Endothelial cell of umbilical vein (primary cell): ENCODE data around the gene XRCC2. TPM values are rescaled to one million over a fixed set of nuclear protein-coding genes. Genes with fewer than 3 reads are reported as not detected.

Source experiments
- BruUV-seq: library from RNA; stranded (reverse); fragments of 400-500 nt; replicated peaks from 2 replicates; lab custom pipeline; 2021; lab: Mats Ljungman, UMichigan
- CTCF ChIA-PET: fragments of 300-600, 350-600 bp; sonication (Branson Sonifier 250); formaldehyde crosslinking; loops from one replicate; lab custom pipeline; 2021; ENCODE audit warnings: antibody characterized with exemption, inconsistent platforms; lab: Charles Lee
- POLR2A ChIA-PET: fragments of 300-600, 350-600 bp; sonication (Branson Sonifier 250); formaldehyde crosslinking; loops from one replicate; lab custom pipeline; 2021; ENCODE audit warnings: antibody characterized with exemption, inconsistent platforms; lab: Charles Lee
- DNase-seq: peaks from one replicate; pipeline ENCODE4 v3.0.0-alpha.2; 2011; ENCODE audit warnings: low read depth, low spot score
- FAIRE-seq: peaks from 2 replicates; lab custom pipeline; 2011; peaks lifted over from hg19 to GRCh38; lab: Jason Lieb, UNC
- H2AFZ ChIP-seq: 2 replicates; pipeline ENCODE4 v1.6.0; 2012; ENCODE audit warnings: low read depth, low read length, control low read depth, inconsistent platforms
- H3K27ac ChIP-seq: 2 replicates; pipeline ENCODE4 v1.5.1; 2011; ENCODE audit warnings: low read depth, mild to moderate bottlenecking, control low read depth, low read length, moderate library complexity; ENCODE audit not compliant: insufficient read depth
- H3K27me3 ChIP-seq, 2 experiments: 2 replicates each; pipeline versions ENCODE4 v1.6.0 to v1.6.1; 2011; ENCODE audit warnings: low read length in 2 of 2, mixed read lengths in 1 of 2; ENCODE audit not compliant: control insufficient read depth in 2 of 2, insufficient read depth in 2 of 2
- H3K36me3 ChIP-seq, 2 experiments: 2 replicates in 1 of 2; 3 replicates in 1 of 2; pipeline ENCODE4 v1.5.1; 2011; ENCODE audit warnings: low read length in 2 of 2, mild to moderate bottlenecking in 1 of 2, moderate library complexity in 1 of 2; ENCODE audit not compliant: control insufficient read depth in 2 of 2, insufficient read depth in 2 of 2; ENCODE audit errors: extremely low read depth in 1 of 2
- H3K4me1 ChIP-seq: 3 replicates; pipeline ENCODE4 v1.5.1; 2011; ENCODE audit warnings: mild to moderate bottlenecking, low read length; ENCODE audit not compliant: control insufficient read depth, insufficient read depth; ENCODE audit errors: extremely low read depth
- H3K4me2 ChIP-seq: 2 replicates; pipeline ENCODE4 v1.6.1; 2011; ENCODE audit warnings: low read length, control low read depth, mixed read lengths; ENCODE audit not compliant: insufficient read depth
- H3K4me3 ChIP-seq, 3 experiments: fragments of 200-600 bp in 1 of 3; sonication (generic), shearing (Covaris generic) in 1 of 3; replicated peaks in 1 of 3; 2 replicates each; pipeline ENCODE4 v1.5.1; 2011 to 2016; ENCODE audit warnings: control low read depth in 3 of 3, low read length in 3 of 3, mild to moderate bottlenecking in 2 of 3, inconsistent platforms in 1 of 3, low read depth in 1 of 3, moderate library complexity in 1 of 3; ENCODE audit not compliant: insufficient read depth in 1 of 3
- H3K79me2 ChIP-seq: 2 replicates; pipeline ENCODE4 v1.6.0; 2012; ENCODE audit warnings: low read length, inconsistent platforms; ENCODE audit not compliant: control insufficient read depth, insufficient read depth
- H3K9ac ChIP-seq: replicated peaks from 2 replicates; pipeline ENCODE3; 2011; ENCODE audit warnings: low read length, control low read depth; ENCODE audit not compliant: insufficient read depth; ENCODE audit errors: extremely low read depth
- H3K9me1 ChIP-seq: replicated peaks from 3 replicates; pipeline ENCODE4 v1.6.0; 2011; ENCODE audit warnings: mild to moderate bottlenecking, low read length; ENCODE audit not compliant: control insufficient read depth, insufficient read depth; ENCODE audit errors: extremely low read depth
- H3K9me3 ChIP-seq: replicated peaks from 2 replicates; pipeline ENCODE4 v1.5.1; 2012; ENCODE audit warnings: low read length, inconsistent platforms; ENCODE audit not compliant: control insufficient read depth, insufficient read depth
- H4K20me1 ChIP-seq: replicated peaks from 2 replicates; pipeline ENCODE3; 2011; ENCODE audit warnings: mild to moderate bottlenecking, low read length; ENCODE audit not compliant: control insufficient read depth, insufficient read depth; ENCODE audit errors: extremely low read depth
- CTCF ChIP-seq, 2 donors: IDR thresholded peaks; 1 replicate in 1 of 2; 2 replicates in 1 of 2; pipeline ENCODE4 v1.5.1; 2011; ENCODE audit warnings: low read length in 2 of 2, mild to moderate bottlenecking in 2 of 2, moderate library complexity in 2 of 2, control low read depth in 1 of 2, inconsistent platforms in 1 of 2, low read depth in 1 of 2; ENCODE audit not compliant: insufficient read depth in 1 of 2; ENCODE audit errors: extremely low read depth in 1 of 2
- EZH2 ChIP-seq: IDR thresholded peaks from 2 replicates; pipeline ENCODE4 v1.6.1; 2012; ENCODE audit warnings: borderline replicate concordance, low read depth, mild to moderate bottlenecking, moderate library complexity, low read length, inconsistent platforms; ENCODE audit not compliant: severe bottlenecking
- FOS ChIP-seq: IDR thresholded peaks from 2 replicates; pipeline ENCODE4 v1.6.1; 2011; ENCODE audit warnings: mild to moderate bottlenecking, low read length, moderate library complexity, borderline replicate concordance; ENCODE audit not compliant: insufficient read depth
- GATA2 ChIP-seq: IDR thresholded peaks from 2 replicates; pipeline ENCODE4 v1.7.0; 2011; ENCODE audit warnings: low read depth, mild to moderate bottlenecking, moderate library complexity, mixed read lengths, low read length; ENCODE audit not compliant: insufficient read length, insufficient read depth
- JUN ChIP-seq: IDR thresholded peaks from 2 replicates; pipeline ENCODE4 v1.6.1; 2011; ENCODE audit warnings: borderline replicate concordance, low read depth; ENCODE audit not compliant: insufficient read length, insufficient read depth
- MYC ChIP-seq: IDR thresholded peaks from one replicate; pipeline ENCODE4 v1.6.1; 2011; ENCODE audit warnings: mild to moderate bottlenecking, low read depth, low read length
- POLR2A ChIP-seq: IDR thresholded peaks from 2 replicates; pipeline ENCODE4 v1.6.1; 2012; ENCODE audit warnings: low read depth, mild to moderate bottlenecking, control low read depth, low read length
- POLR2AphosphoS5 ChIP-seq: IDR thresholded peaks from 2 replicates; pipeline ENCODE4 v1.6.1; 2012; ENCODE audit warnings: low read depth, mild to moderate bottlenecking, control low read depth, low read length, moderate library complexity; ENCODE audit not compliant: insufficient read depth
- dilution Hi-C: fragments of 300-500 bp; cut with MboI; formaldehyde crosslinking; loops from one replicate; pipeline ENCODE4 v1.15.0; 2019; ENCODE audit warnings: low sequenced_read_pairs; ENCODE audit not compliant: extremely low pct_ligation_motif_present
- intact Hi-C: fragments of 100-400 bp; cut with micrococcal nuclease; formaldehyde crosslinking; loops from one replicate; pipeline ENCODE4 v1.10.0; 2022
- polyA plus RNA-seq, 4 experiments: library from polyadenylated mRNA; depleted of rRNA in 3 of 4; stranded (reverse) in 3 of 4; unstranded in 1 of 4; fragments of >200 nt; gene quantifications; 2 replicates each; pipeline versions ENCODE4 v1.2.1 to v1.2.3, GENCODE V29; 2011 to 2012; ENCODE audit warnings: missing spikeins in 1 of 4
- total RNA-seq: library from RNA; stranded (reverse); gene quantifications from 2 replicates; pipeline ENCODE4 v1.2.3, GENCODE V29; 2021
- TF ChIP-seq, protein P1 (sequence below): IDR thresholded peaks from 2 replicates; pipeline ENCODE4 v1.6.1; 2011; ENCODE audit not compliant: insufficient read depth, insufficient read length

Gene XRCC2
- total and polyA plus RNA-seq, 2 donors (not counting 3 experiments of a cell fraction or from before 2014, with no cell fraction given): 2.4 to 8.8 TPM

DNA sequence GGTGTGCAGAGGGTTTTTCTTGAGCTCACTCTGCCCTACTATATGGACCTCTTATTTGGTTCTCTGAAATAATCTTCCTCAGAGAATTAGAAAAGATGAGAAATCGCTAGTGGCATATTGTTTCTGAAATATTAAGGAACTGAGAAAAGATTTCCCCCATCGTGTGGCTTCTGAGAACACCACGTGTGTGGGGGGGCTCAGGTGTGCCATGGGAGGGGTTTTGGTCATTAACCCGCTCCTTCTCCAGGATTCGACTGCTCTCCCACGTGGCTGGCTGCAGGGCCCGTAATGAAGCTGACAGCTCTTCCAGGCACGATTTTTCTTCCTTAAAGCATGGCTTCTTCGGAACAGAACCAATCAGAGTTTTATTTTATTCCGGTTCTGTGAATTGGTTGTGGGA is 67.7 kb downstream of the XRCC2 start:
- CTCF ChIA-PET: interaction anchor here (1.0 kb wide), 1 partner anchor 98 kb away, joined by 3 read pairs; no protein-coding TSS in a partner anchor
- no TSS peak for BruUV-seq
- no peaks in the 10 kb centered on the region for H4K20me1 ChIP-seq

More for the DNA sequence above, 67.7 kb downstream of the XRCC2 start:
- H3K9me3 ChIP-seq: no peaks in the 10 kb centered on the region
- H3K4me1 ChIP-seq: no peaks in the 10 kb centered on the region
- H2AFZ ChIP-seq: no peak overlapping the region
- dilution Hi-C loops (no loop called here), intact Hi-C loops (no loop called here)
- H3K4me3 ChIP-seq: no peak overlapping the region
- no peaks in the 10 kb centered on the region for H3K9me1 ChIP-seq
- H3K27ac ChIP-seq: no peak overlapping the region
- no peaks in the 10 kb centered on the region for H3K36me3 ChIP-seq
- POLR2A ChIA-PET: no interaction called here
- H3K9ac ChIP-seq: no peak overlapping the region
- H3K4me2 ChIP-seq: no peak overlapping the region
- FAIRE-seq (no peak), DNase-seq (no peak)
- TF ChIP-seq FOS: no peak
- TF ChIP-seq EZH2: no peak
- no peak for TF ChIP-seq POLR2A
- TF ChIP-seq, protein P1, sequence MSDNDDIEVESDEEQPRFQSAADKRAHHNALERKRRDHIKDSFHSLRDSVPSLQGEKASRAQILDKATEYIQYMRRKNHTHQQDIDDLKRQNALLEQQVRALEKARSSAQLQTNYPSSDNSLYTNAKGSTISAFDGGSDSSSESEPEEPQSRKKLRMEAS: no peak
- no peak for TF ChIP-seq POLR2AphosphoS5
- TF ChIP-seq MYC: no peak
- TF ChIP-seq CTCF (IDR thresholded peaks at IDR 0.05; ENCODE audit: extremely low read depth in 1 of 2, insufficient read depth in 1 of 2, low read depth in 1 of 2, low read length in 2 of 2): no peak
- no peak for TF ChIP-seq JUN
- TF ChIP-seq GATA2: no peak
- H3K79me2 ChIP-seq: no peaks in the 10 kb centered on the region
- no peaks in the 10 kb centered on the region for H3K27me3 ChIP-seq
